Trophoblast cell (in vitro differentiated cells and primary cell): ENCODE measurements around the gene GNA15.
A peak's percentile ranks its signal among the peaks of the same experiment; 100 is the strongest.
"Not testable (repeated sequence)": the region's sequence is repeated elsewhere in the genome, so short reads cannot be mapped to it uniquely, and the experiment has no call there.

Source experiments
- DNase-seq, 2 donors: peaks; one replicate each; pipeline ENCODE4 v3.0.0-alpha.2; 2016
- H2AFZ ChIP-seq: 2 replicates; pipeline ENCODE4 v1.6.1; 2013; ENCODE audit warnings: low read length, moderate library complexity, mild to moderate bottlenecking; ENCODE audit not compliant: insufficient read depth, poor library complexity
- H2AK5ac ChIP-seq: 2 replicates; pipeline ENCODE4 v1.6.1; 2013; ENCODE audit warnings: mild to moderate bottlenecking, low read length
- H2BK120ac ChIP-seq: 2 replicates; pipeline ENCODE4 v1.6.1; 2013; ENCODE audit warnings: low read length, mild to moderate bottlenecking, moderate library complexity; ENCODE audit not compliant: insufficient read depth, poor library complexity
- H2BK12ac ChIP-seq: 2 replicates; pipeline ENCODE4 v1.6.1; 2013; ENCODE audit warnings: mild to moderate bottlenecking, low read length, moderate library complexity
- H2BK5ac ChIP-seq: 2 replicates; pipeline ENCODE4 v1.6.1; 2013; ENCODE audit warnings: low read length, low read depth, moderate library complexity, mild to moderate bottlenecking; ENCODE audit not compliant: poor library complexity
- H3K14ac ChIP-seq: 2 replicates; pipeline ENCODE4 v1.6.1; 2013; ENCODE audit warnings: mild to moderate bottlenecking, low read length
- H3K18ac ChIP-seq: 2 replicates; pipeline ENCODE4 v1.6.1; 2013; ENCODE audit warnings: mild to moderate bottlenecking, low read length
- H3K23ac ChIP-seq: 2 replicates; pipeline ENCODE4 v1.6.1; 2013; ENCODE audit warnings: low read length
- H3K27ac ChIP-seq: 2 replicates; pipeline ENCODE4 v1.5.1; 2013; ENCODE audit warnings: low read depth, mild to moderate bottlenecking, inconsistent platforms, low read length, moderate library complexity
- H3K27me3 ChIP-seq: 2 replicates; pipeline ENCODE4 v1.6.1; 2013; ENCODE audit warnings: inconsistent platforms, mild to moderate bottlenecking, low read length, moderate library complexity; ENCODE audit not compliant: insufficient read depth
- H3K36me3 ChIP-seq, 2 experiments: 1 replicate in 1 of 2; 2 replicates in 1 of 2; pipeline ENCODE4 v1.6.1; 2013; ENCODE audit warnings: low read length in 2 of 2, mild to moderate bottlenecking in 2 of 2, moderate library complexity in 1 of 2; ENCODE audit not compliant: insufficient read depth in 2 of 2, control insufficient read depth in 1 of 2
- H3K4ac ChIP-seq: 2 replicates; pipeline ENCODE4 v1.6.1; 2013; ENCODE audit warnings: low read depth, mild to moderate bottlenecking, low read length, moderate library complexity
- H3K4me1 ChIP-seq, 2 experiments: 1 replicate in 1 of 2; 2 replicates in 1 of 2; pipeline ENCODE4 v1.6.1; 2013; ENCODE audit warnings: low read length in 2 of 2, mild to moderate bottlenecking in 2 of 2, moderate library complexity in 1 of 2; ENCODE audit not compliant: insufficient read depth in 2 of 2, control insufficient read depth in 1 of 2
- H3K4me2 ChIP-seq: 2 replicates; pipeline ENCODE4 v1.6.1; 2013; ENCODE audit warnings: inconsistent platforms, mild to moderate bottlenecking, low read length, moderate library complexity
- H3K4me3 ChIP-seq: 2 replicates; pipeline ENCODE4 v1.5.1; 2013; ENCODE audit warnings: mild to moderate bottlenecking, low read depth, low read length, inconsistent platforms
- H3K79me1 ChIP-seq: one replicate; pipeline ENCODE4 v1.6.1; 2013; ENCODE audit warnings: low read length
- H3K79me2 ChIP-seq: 2 replicates; pipeline ENCODE4 v1.6.1; 2013; ENCODE audit warnings: low read length, mild to moderate bottlenecking; ENCODE audit not compliant: control insufficient read depth, insufficient read depth, poor library complexity
- H3K9ac ChIP-seq: 2 replicates; pipeline ENCODE4 v1.6.1; 2013; ENCODE audit warnings: mild to moderate bottlenecking, low read length
- H3K9me3 ChIP-seq: 2 replicates; pipeline ENCODE4 v1.6.1; 2013; ENCODE audit warnings: low read depth, mild to moderate bottlenecking, control low read depth, inconsistent platforms, low read length; ENCODE audit not compliant: insufficient read depth
- H4K12ac ChIP-seq: 2 replicates; pipeline ENCODE4 v1.6.1; 2013; ENCODE audit warnings: low read depth, mild to moderate bottlenecking, low read length, moderate library complexity
- H4K8ac ChIP-seq: 2 replicates; pipeline ENCODE4 v1.6.1; 2013; ENCODE audit warnings: low read depth, mild to moderate bottlenecking, low read length, moderate library complexity
- H4K91ac ChIP-seq: one replicate; pipeline ENCODE4 v1.6.1; 2013; ENCODE audit warnings: low read depth, mild to moderate bottlenecking, low read length, moderate library complexity
- WGBS: extraction: QIAGEN DNeasy Blood & Tissue Kit; methylation state at CpG from one replicate; pipeline ENCODE4 v1.1.7; 2013; ENCODE audit warnings: missing lambda C conversion rate; ENCODE audit not compliant: insufficient read length, insufficient coverage; ENCODE audit errors: extremely low coverage; 5-methylcytosine and 5-hydroxymethylcytosine counted together

GNA15 gene

GRCh38 chr19:3151563-3152418, 16.0 kb downstream of the GNA15 start:
- Histone ChIP-seq H4K8ac (no peak overlapping the region), H4K12ac (no peak overlapping the region), H2BK12ac (no peak overlapping the region), H3K9me3 (peaks cover 12% of the 10 kb centered on the region), H3K4me2 (no peak overlapping the region), H3K79me2 (no peaks in the 10 kb centered on the region), H3K9ac (no peak overlapping the region), H3K27me3 (no peaks in the 10 kb centered on the region), H3K14ac (no peak overlapping the region), H3K23ac (no peak overlapping the region), H2AFZ (no peak overlapping the region), H3K4ac (no peak overlapping the region), H3K18ac (no peak overlapping the region), H2AK5ac (no peak overlapping the region), H3K79me1 (peaks cover 3% of the 10 kb centered on the region), H3K36me3 (no peaks in the 10 kb centered on the region), H4K91ac (no peak overlapping the region), H3K4me3 (no peak overlapping the region), H3K4me1 (peaks cover 4 to 9% of the 10 kb centered on the region in 2 experiments), H2BK5ac (no peak overlapping the region), H2BK120ac (no peak overlapping the region), H3K27ac (no peak overlapping the region)
- no peak for DNase-seq
- no CpG with 5 or more reads among the region's 14 CpGs for WGBS

GRCh38 chr19:3152419-3152780, 16.6 kb downstream of the GNA15 start:
- H4K8ac ChIP-seq, result no peak overlapping the region
- no peak overlapping the region for H4K12ac ChIP-seq
- no CpG with 5 or more reads among the region's 3 CpGs for WGBS

GRCh38 chr19:3153286-3154230, 17.7 kb downstream of the GNA15 start:
- H3K4me1 ChIP-seq, result peaks cover 4 to 9% of the 10 kb centered on the region in 2 experiments
- H4K8ac ChIP-seq, result no peak overlapping the region
- H3K27ac ChIP-seq, result no peak overlapping the region
- H3K9me3 ChIP-seq, result peaks cover 11% of the 10 kb centered on the region
- no peak overlapping the region for H4K91ac ChIP-seq
- no peak for DNase-seq
- 100% methylated on average over 3 of the region's 3 CpGs for WGBS
- no peak overlapping the region for H2BK5ac ChIP-seq
- H2AK5ac ChIP-seq, result no peak overlapping the region
- H3K23ac ChIP-seq, result no peak overlapping the region
- no peak overlapping the region for H3K4me3 ChIP-seq
- H2BK12ac ChIP-seq, result no peak overlapping the region
- H3K9ac ChIP-seq, result no peak overlapping the region
- H3K14ac ChIP-seq, result no peak overlapping the region
- H2AFZ ChIP-seq, result no peak overlapping the region
- H2BK120ac ChIP-seq, result no peak overlapping the region
- H3K18ac ChIP-seq, result no peak overlapping the region
- no peak overlapping the region for H3K4me2 ChIP-seq
- no peak overlapping the region for H4K12ac ChIP-seq
- no peak overlapping the region for H3K4ac ChIP-seq
- H3K36me3 ChIP-seq, result no peaks in the 10 kb centered on the region
- no peaks in the 10 kb centered on the region for H3K79me2 ChIP-seq
- H3K27me3 ChIP-seq, result no peaks in the 10 kb centered on the region
- peaks cover 3% of the 10 kb centered on the region for H3K79me1 ChIP-seq

More at GRCh38 chr19:3152419-3152780, 16.6 kb downstream of the GNA15 start:
- Histone ChIP-seq H3K4me2 (no peak overlapping the region), H3K27ac (no peak overlapping the region), H3K4me3 (no peak overlapping the region), H3K14ac (no peak overlapping the region), H3K36me3 (no peaks in the 10 kb centered on the region), H2AK5ac (no peak overlapping the region), H3K4me1 (peaks cover 4 to 9% of the 10 kb centered on the region in 2 experiments), H2AFZ (no peak overlapping the region), H3K79me2 (no peaks in the 10 kb centered on the region), H2BK5ac (no peak overlapping the region), H3K23ac (no peak overlapping the region), H3K27me3 (no peaks in the 10 kb centered on the region), H2BK12ac (no peak overlapping the region), H3K4ac (no peak overlapping the region), H3K9ac (no peak overlapping the region), H4K91ac (no peak overlapping the region), H2BK120ac (no peak overlapping the region), H3K9me3 (peaks cover 11% of the 10 kb centered on the region), H3K79me1 (peaks cover 3% of the 10 kb centered on the region), H3K18ac (no peak overlapping the region)
- DNase-seq, result no peak

- not testable (repeated sequence) for H4K91ac ChIP-seq, H3K36me3 ChIP-seq, H3K14ac ChIP-seq, H3K9ac ChIP-seq, H3K9me3 ChIP-seq, H3K4me3 ChIP-seq, H2BK120ac ChIP-seq, DNase-seq, H2AK5ac ChIP-seq, H3K4me2 ChIP-seq, H3K27me3 ChIP-seq, H2BK12ac ChIP-seq, H2BK5ac ChIP-seq, H3K79me1 ChIP-seq, H3K4ac ChIP-seq, H4K12ac ChIP-seq, H4K8ac ChIP-seq, H3K27ac ChIP-seq, H3K79me2 ChIP-seq, H3K18ac ChIP-seq, H3K4me1 ChIP-seq, H3K23ac ChIP-seq
- WGBS, result 100% methylated on average over 3 of the region's 3 CpGs
- H2AFZ ChIP-seq, result peak overlapping the region; percentile 10
Observed at GRCh38 chr19:3154447-3154846, 18.6 kb downstream of the GNA15 start.
